Endothelial cell of umbilical vein (primary cell): Measurements from ENCODE around the gene SRGAP3. TPM values are rescaled to one million over a fixed set of nuclear protein-coding genes. Genes with fewer than 3 reads are reported as not detected.

ENCODE experiments used
- BruUV-seq: library from RNA; stranded (reverse); fragments of 400-500 nt; replicated peaks from 2 replicates; lab custom pipeline; 2021; lab: Mats Ljungman, UMichigan
- CTCF ChIA-PET: fragments of 300-600, 350-600 bp; sonication (Branson Sonifier 250); formaldehyde crosslinking; loops from one replicate; lab custom pipeline; 2021; ENCODE audit warnings: antibody characterized with exemption, inconsistent platforms; lab: Charles Lee
- POLR2A ChIA-PET: fragments of 300-600, 350-600 bp; sonication (Branson Sonifier 250); formaldehyde crosslinking; loops from one replicate; lab custom pipeline; 2021; ENCODE audit warnings: antibody characterized with exemption, inconsistent platforms; lab: Charles Lee
- DNase-seq: peaks from one replicate; pipeline ENCODE4 v3.0.0-alpha.2; 2011; ENCODE audit warnings: low read depth, low spot score
- FAIRE-seq: peaks from 2 replicates; lab custom pipeline; 2011; peaks lifted over from hg19 to GRCh38; lab: Jason Lieb, UNC
- H2AFZ ChIP-seq: 2 replicates; pipeline ENCODE4 v1.6.0; 2012; ENCODE audit warnings: low read depth, low read length, control low read depth, inconsistent platforms
- H3K27ac ChIP-seq: 2 replicates; pipeline ENCODE4 v1.5.1; 2011; ENCODE audit warnings: low read depth, mild to moderate bottlenecking, control low read depth, low read length, moderate library complexity; ENCODE audit not compliant: insufficient read depth
- H3K27me3 ChIP-seq, 2 experiments: 2 replicates each; pipeline versions ENCODE4 v1.6.0 to v1.6.1; 2011; ENCODE audit warnings: low read length in 2 of 2, mixed read lengths in 1 of 2; ENCODE audit not compliant: control insufficient read depth in 2 of 2, insufficient read depth in 2 of 2
- H3K36me3 ChIP-seq, 2 experiments: 2 replicates in 1 of 2; 3 replicates in 1 of 2; pipeline ENCODE4 v1.5.1; 2011; ENCODE audit warnings: low read length in 2 of 2, mild to moderate bottlenecking in 1 of 2, moderate library complexity in 1 of 2; ENCODE audit not compliant: control insufficient read depth in 2 of 2, insufficient read depth in 2 of 2; ENCODE audit errors: extremely low read depth in 1 of 2
- H3K4me1 ChIP-seq: 3 replicates; pipeline ENCODE4 v1.5.1; 2011; ENCODE audit warnings: mild to moderate bottlenecking, low read length; ENCODE audit not compliant: control insufficient read depth, insufficient read depth; ENCODE audit errors: extremely low read depth
- H3K4me2 ChIP-seq: 2 replicates; pipeline ENCODE4 v1.6.1; 2011; ENCODE audit warnings: low read length, control low read depth, mixed read lengths; ENCODE audit not compliant: insufficient read depth
- H3K4me3 ChIP-seq, 3 experiments: fragments of 200-600 bp in 1 of 3; sonication (generic), shearing (Covaris generic) in 1 of 3; replicated peaks in 1 of 3; 2 replicates each; pipeline ENCODE4 v1.5.1; 2011 to 2016; ENCODE audit warnings: control low read depth in 3 of 3, low read length in 3 of 3, mild to moderate bottlenecking in 2 of 3, inconsistent platforms in 1 of 3, low read depth in 1 of 3, moderate library complexity in 1 of 3; ENCODE audit not compliant: insufficient read depth in 1 of 3
- H3K79me2 ChIP-seq: 2 replicates; pipeline ENCODE4 v1.6.0; 2012; ENCODE audit warnings: low read length, inconsistent platforms; ENCODE audit not compliant: control insufficient read depth, insufficient read depth
- H3K9ac ChIP-seq: replicated peaks from 2 replicates; pipeline ENCODE3; 2011; ENCODE audit warnings: low read length, control low read depth; ENCODE audit not compliant: insufficient read depth; ENCODE audit errors: extremely low read depth
- H3K9me1 ChIP-seq: replicated peaks from 3 replicates; pipeline ENCODE4 v1.6.0; 2011; ENCODE audit warnings: mild to moderate bottlenecking, low read length; ENCODE audit not compliant: control insufficient read depth, insufficient read depth; ENCODE audit errors: extremely low read depth
- H3K9me3 ChIP-seq: replicated peaks from 2 replicates; pipeline ENCODE4 v1.5.1; 2012; ENCODE audit warnings: low read length, inconsistent platforms; ENCODE audit not compliant: control insufficient read depth, insufficient read depth
- H4K20me1 ChIP-seq: replicated peaks from 2 replicates; pipeline ENCODE3; 2011; ENCODE audit warnings: mild to moderate bottlenecking, low read length; ENCODE audit not compliant: control insufficient read depth, insufficient read depth; ENCODE audit errors: extremely low read depth
- CTCF ChIP-seq, 2 donors: IDR thresholded peaks; 1 replicate in 1 of 2; 2 replicates in 1 of 2; pipeline ENCODE4 v1.5.1; 2011; ENCODE audit warnings: low read length in 2 of 2, mild to moderate bottlenecking in 2 of 2, moderate library complexity in 2 of 2, control low read depth in 1 of 2, inconsistent platforms in 1 of 2, low read depth in 1 of 2; ENCODE audit not compliant: insufficient read depth in 1 of 2; ENCODE audit errors: extremely low read depth in 1 of 2
- EZH2 ChIP-seq: IDR thresholded peaks from 2 replicates; pipeline ENCODE4 v1.6.1; 2012; ENCODE audit warnings: borderline replicate concordance, low read depth, mild to moderate bottlenecking, moderate library complexity, low read length, inconsistent platforms; ENCODE audit not compliant: severe bottlenecking
- FOS ChIP-seq: IDR thresholded peaks from 2 replicates; pipeline ENCODE4 v1.6.1; 2011; ENCODE audit warnings: mild to moderate bottlenecking, low read length, moderate library complexity, borderline replicate concordance; ENCODE audit not compliant: insufficient read depth
- GATA2 ChIP-seq: IDR thresholded peaks from 2 replicates; pipeline ENCODE4 v1.7.0; 2011; ENCODE audit warnings: low read depth, mild to moderate bottlenecking, moderate library complexity, mixed read lengths, low read length; ENCODE audit not compliant: insufficient read length, insufficient read depth
- JUN ChIP-seq: IDR thresholded peaks from 2 replicates; pipeline ENCODE4 v1.6.1; 2011; ENCODE audit warnings: borderline replicate concordance, low read depth; ENCODE audit not compliant: insufficient read length, insufficient read depth
- MAX ChIP-seq: IDR thresholded peaks from 2 replicates; pipeline ENCODE4 v1.6.1; 2011; ENCODE audit not compliant: insufficient read depth, insufficient read length
- MYC ChIP-seq: IDR thresholded peaks from one replicate; pipeline ENCODE4 v1.6.1; 2011; ENCODE audit warnings: mild to moderate bottlenecking, low read depth, low read length
- POLR2A ChIP-seq: IDR thresholded peaks from 2 replicates; pipeline ENCODE4 v1.6.1; 2012; ENCODE audit warnings: low read depth, mild to moderate bottlenecking, control low read depth, low read length
- POLR2AphosphoS5 ChIP-seq: IDR thresholded peaks from 2 replicates; pipeline ENCODE4 v1.6.1; 2012; ENCODE audit warnings: low read depth, mild to moderate bottlenecking, control low read depth, low read length, moderate library complexity; ENCODE audit not compliant: insufficient read depth
- dilution Hi-C: fragments of 300-500 bp; cut with MboI; formaldehyde crosslinking; loops from one replicate; pipeline ENCODE4 v1.15.0; 2019; ENCODE audit warnings: low sequenced_read_pairs; ENCODE audit not compliant: extremely low pct_ligation_motif_present
- intact Hi-C: fragments of 100-400 bp; cut with micrococcal nuclease; formaldehyde crosslinking; loops from one replicate; pipeline ENCODE4 v1.10.0; 2022
- polyA plus RNA-seq, 4 experiments: library from polyadenylated mRNA; depleted of rRNA in 3 of 4; stranded (reverse) in 3 of 4; unstranded in 1 of 4; fragments of >200 nt; gene quantifications; 2 replicates each; pipeline versions ENCODE4 v1.2.1 to v1.2.3, GENCODE V29; 2011 to 2012; ENCODE audit warnings: missing spikeins in 1 of 4
- total RNA-seq: library from RNA; stranded (reverse); gene quantifications from 2 replicates; pipeline ENCODE4 v1.2.3, GENCODE V29; 2021

The SRGAP3 gene
- total and polyA plus RNA-seq, 2 donors (not counting 3 experiments of a cell fraction or from before 2014, with no cell fraction given): 0.06 TPM; not detected in 1

GRCh38 chr3:9170851-9171160 lies 78.6 kb downstream of the SRGAP3 start:
- H3K9me1 ChIP-seq: no peaks in the 10 kb centered on the region
- CTCF ChIA-PET: no interaction called here
- H3K4me3 ChIP-seq: no peak overlapping the region
- H4K20me1 ChIP-seq: no peaks in the 10 kb centered on the region
- no TSS peak for BruUV-seq
- no peak for TF ChIP-seq CTCF (IDR thresholded peaks at IDR 0.05; ENCODE audit: extremely low read depth in 1 of 2, insufficient read depth in 1 of 2, low read depth in 1 of 2, low read length in 2 of 2)
- no peak for TF ChIP-seq FOS
- no peak for TF ChIP-seq GATA2
- no peak for TF ChIP-seq MYC
- no peak for TF ChIP-seq EZH2
- TF ChIP-seq POLR2A: no peak
- no peak for TF ChIP-seq POLR2AphosphoS5
- no peak for TF ChIP-seq JUN
- TF ChIP-seq MAX: no peak
- no peaks in the 10 kb centered on the region for H3K4me1 ChIP-seq
- H3K9me3 ChIP-seq: no peaks in the 10 kb centered on the region
- H3K27ac ChIP-seq: no peak overlapping the region
- H2AFZ ChIP-seq: no peak overlapping the region
- no peaks in the 10 kb centered on the region for H3K79me2 ChIP-seq
- no peak overlapping the region for H3K9ac ChIP-seq
- intact Hi-C loops: no loop called here
- POLR2A ChIA-PET: no interaction called here
- DNase-seq (no peak), FAIRE-seq (no peak)
- H3K27me3 ChIP-seq: no peaks in the 10 kb centered on the region
- dilution Hi-C loops: no loop called here
- H3K4me2 ChIP-seq: no peak overlapping the region
- H3K36me3 ChIP-seq: no peaks in the 10 kb centered on the region
